ENCODE data around the gene ABCC3.

DNA sequence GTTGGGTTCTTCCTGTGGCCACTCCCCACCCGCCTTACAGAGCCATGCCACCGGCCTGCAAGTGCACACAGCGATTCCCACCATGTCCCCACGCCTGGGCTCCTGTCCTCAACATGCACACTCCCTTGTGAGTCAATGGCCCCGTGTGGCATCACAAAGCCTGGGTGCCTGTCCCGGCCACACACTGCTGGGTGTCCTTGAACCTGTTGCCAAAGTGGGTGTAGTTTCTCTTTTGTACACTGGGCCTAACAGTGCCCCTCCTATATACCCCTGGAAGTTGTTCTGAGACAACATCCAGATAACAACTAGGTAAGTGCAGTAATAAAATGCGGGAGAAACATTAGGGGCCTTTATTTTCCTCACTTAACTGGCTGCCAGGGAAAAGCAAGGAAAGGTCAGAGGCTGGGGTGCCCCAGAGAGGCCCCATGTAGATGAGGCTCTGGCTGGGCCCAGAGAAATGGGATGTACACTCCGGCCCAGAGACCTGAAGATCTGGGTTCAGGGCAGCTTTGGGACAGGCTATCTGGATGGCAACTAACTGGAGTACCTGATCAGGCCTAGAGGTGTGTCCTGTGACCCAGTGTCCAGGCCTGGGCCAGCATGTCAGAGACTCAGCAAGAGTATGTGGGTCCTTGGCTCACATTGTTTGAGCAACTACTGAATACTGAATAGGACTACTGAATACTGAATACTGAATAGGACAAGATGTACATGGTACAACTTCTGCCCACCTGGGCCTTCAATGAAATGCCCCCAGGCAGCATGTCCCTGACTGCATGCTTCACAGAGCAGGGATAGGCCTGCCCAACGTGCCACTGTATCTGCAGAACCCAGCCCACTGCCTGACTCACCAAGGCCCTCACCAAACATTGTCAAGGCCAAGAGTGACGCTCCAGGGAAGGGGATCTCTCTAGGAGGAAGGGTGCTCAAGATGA, 8.3 kb downstream of the ABCC3 start:
- TF ChIP-seq EP300 (IDR thresholded peaks at IDR 0.05; ENCODE audit: low read depth) (no peak), POLR2A (IDR thresholded peaks at IDR 0.05) (no peak), POLR2AphosphoS5 (IDR thresholded peaks at IDR 0.05) (no peak)
- TF ChIP-seq, protein P1, sequence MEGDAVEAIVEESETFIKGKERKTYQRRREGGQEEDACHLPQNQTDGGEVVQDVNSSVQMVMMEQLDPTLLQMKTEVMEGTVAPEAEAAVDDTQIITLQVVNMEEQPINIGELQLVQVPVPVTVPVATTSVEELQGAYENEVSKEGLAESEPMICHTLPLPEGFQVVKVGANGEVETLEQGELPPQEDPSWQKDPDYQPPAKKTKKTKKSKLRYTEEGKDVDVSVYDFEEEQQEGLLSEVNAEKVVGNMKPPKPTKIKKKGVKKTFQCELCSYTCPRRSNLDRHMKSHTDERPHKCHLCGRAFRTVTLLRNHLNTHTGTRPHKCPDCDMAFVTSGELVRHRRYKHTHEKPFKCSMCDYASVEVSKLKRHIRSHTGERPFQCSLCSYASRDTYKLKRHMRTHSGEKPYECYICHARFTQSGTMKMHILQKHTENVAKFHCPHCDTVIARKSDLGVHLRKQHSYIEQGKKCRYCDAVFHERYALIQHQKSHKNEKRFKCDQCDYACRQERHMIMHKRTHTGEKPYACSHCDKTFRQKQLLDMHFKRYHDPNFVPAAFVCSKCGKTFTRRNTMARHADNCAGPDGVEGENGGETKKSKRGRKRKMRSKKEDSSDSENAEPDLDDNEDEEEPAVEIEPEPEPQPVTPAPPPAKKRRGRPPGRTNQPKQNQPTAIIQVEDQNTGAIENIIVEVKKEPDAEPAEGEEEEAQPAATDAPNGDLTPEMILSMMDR (IDR thresholded peaks at IDR 0.05) = no peak
